WTC11 (cell line): ENCODE measurements around the gene CYP2B6. TPM values are rescaled to one million over a fixed set of nuclear protein-coding genes. Genes with fewer than 3 reads are reported as not detected.

Source experiments
- ATAC-seq: fragments of 200-7000 bp; cut with Tn5 transposase; 2 replicates; pipeline ENCODE4 v1.10.0; 2021; ENCODE audit warnings: mild to moderate bottlenecking, moderate library complexity
- CTCF ChIA-PET: fragments of 300-600 bp; sonication (Branson Sonifier 250); formaldehyde crosslinking; loops from one replicate; lab custom pipeline; 2021; ENCODE audit warnings: antibody characterized with exemption; lab: Charles Lee
- POLR2A ChIA-PET: fragments of 350-600 bp; sonication (Branson Sonifier 250); formaldehyde crosslinking; loops from one replicate; lab custom pipeline; 2021; ENCODE audit warnings: antibody characterized with exemption; lab: Charles Lee
- DNase-seq: peaks from one replicate; pipeline ENCODE4 v3.0.0; 2021; ENCODE audit warnings: low spot score
- H3K27ac Mint-ChIP-seq: 2 replicates; pipeline ENCODE4 v1.8.0; 2021; ENCODE audit warnings: mixed read lengths
- H3K27me3 Mint-ChIP-seq: 2 replicates; pipeline ENCODE4 v1.8.0; 2021; ENCODE audit warnings: low read depth, mild to moderate bottlenecking, moderate library complexity, mixed read lengths
- H3K36me3 Mint-ChIP-seq: 2 replicates; pipeline ENCODE4 v1.8.0; 2021; ENCODE audit warnings: mixed read lengths
- H3K4me1 Mint-ChIP-seq: 2 replicates; pipeline ENCODE4 v1.8.0; 2022; ENCODE audit warnings: mixed read lengths
- H3K4me3 Mint-ChIP-seq: 2 replicates; pipeline ENCODE4 v1.8.0; 2021; ENCODE audit warnings: mild to moderate bottlenecking, moderate library complexity, mixed read lengths
- H3K9me3 Mint-ChIP-seq: 2 replicates; pipeline ENCODE4 v1.8.0; 2021; ENCODE audit warnings: mixed read lengths
- ATF1 ChIP-seq: sonication (generic); formaldehyde crosslinking; IDR thresholded peaks from 2 replicates; pipeline ENCODE4 v1.8.1; 2023; ENCODE audit warnings: mild to moderate bottlenecking, moderate library complexity, missing genetic modification reagents
- ATF2 ChIP-seq: sonication (generic); formaldehyde crosslinking; IDR thresholded peaks from 2 replicates; pipeline ENCODE4 v1.8.1; 2022; ENCODE audit warnings: low read depth, missing genetic modification reagents, borderline replicate concordance
- ATF3 ChIP-seq: sonication (generic); formaldehyde crosslinking; conservative IDR thresholded peaks from 2 replicates; pipeline ENCODE4 v1.8.1; 2022; ENCODE audit warnings: mild to moderate bottlenecking, missing genetic modification reagents
- CDX4 ChIP-seq: fragments of 250-450 bp; sonication (Bioruptor Pico); IDR thresholded peaks from 2 replicates; pipeline ENCODE4 v1.9.0; 2021; ENCODE audit warnings: moderate library complexity, mild to moderate bottlenecking, inconsistent platforms, borderline replicate concordance
- CREM ChIP-seq: sonication (generic); formaldehyde crosslinking; IDR thresholded peaks from 2 replicates; pipeline ENCODE4 v1.8.1; 2022; ENCODE audit warnings: mild to moderate bottlenecking, missing genetic modification reagents, moderate library complexity
- FOXP1 ChIP-seq: sonication (generic); formaldehyde crosslinking; IDR thresholded peaks from 2 replicates; pipeline ENCODE4 v1.8.0; 2022; ENCODE audit warnings: missing genetic modification reagents, mild to moderate bottlenecking, moderate library complexity, borderline replicate concordance
- GRHL2 ChIP-seq: fragments of 250-450 bp; sonication (Bioruptor Pico); IDR thresholded peaks from 2 replicates; pipeline ENCODE4 v1.8.0; 2022; ENCODE audit warnings: mild to moderate bottlenecking, moderate library complexity; ENCODE audit not compliant: insufficient replicate concordance, severe bottlenecking
- IRF2 ChIP-seq: sonication (generic); formaldehyde crosslinking; IDR thresholded peaks from 2 replicates; pipeline ENCODE4 v1.8.0; 2022; ENCODE audit warnings: low read depth, missing genetic modification reagents, borderline replicate concordance
- JUN ChIP-seq: sonication (generic); formaldehyde crosslinking; IDR thresholded peaks from 2 replicates; pipeline ENCODE4 v1.8.0; 2023; ENCODE audit warnings: mild to moderate bottlenecking, missing genetic modification reagents
- KAT7 ChIP-seq: sonication (generic); formaldehyde crosslinking; IDR thresholded peaks from 2 replicates; pipeline ENCODE4 v1.8.1; 2023; ENCODE audit warnings: missing genetic modification reagents, mild to moderate bottlenecking, borderline replicate concordance
- MAX ChIP-seq: sonication (generic); formaldehyde crosslinking; IDR thresholded peaks from 2 replicates; pipeline ENCODE4 v1.8.0; 2022; ENCODE audit warnings: mild to moderate bottlenecking, missing genetic modification reagents
- MYBL2 ChIP-seq: sonication (generic); formaldehyde crosslinking; IDR thresholded peaks from 2 replicates; pipeline ENCODE4 v1.8.1; 2023; ENCODE audit warnings: mild to moderate bottlenecking, moderate library complexity, missing genetic modification reagents
- NFE2L1 ChIP-seq: sonication (generic); formaldehyde crosslinking; IDR thresholded peaks from 2 replicates; pipeline ENCODE4 v1.8.1; 2023; ENCODE audit warnings: missing genetic modification reagents
- NR1H2 ChIP-seq: sonication (generic); formaldehyde crosslinking; IDR thresholded peaks from 2 replicates; pipeline ENCODE4 v1.9.0; 2021; ENCODE audit warnings: mild to moderate bottlenecking, moderate library complexity, missing genetic modification reagents
- RORB ChIP-seq: fragments of 250-450 bp; sonication (Bioruptor Pico); IDR thresholded peaks from 2 replicates; pipeline ENCODE4 v1.9.0; 2021; ENCODE audit warnings: mild to moderate bottlenecking
- SMAD3 ChIP-seq: sonication (generic); formaldehyde crosslinking; IDR thresholded peaks from 2 replicates; pipeline ENCODE4 v1.8.0; 2022; ENCODE audit warnings: missing genetic modification reagents, mild to moderate bottlenecking, borderline replicate concordance
- SMAD4 ChIP-seq: sonication (generic); formaldehyde crosslinking; IDR thresholded peaks from 2 replicates; pipeline ENCODE4 v1.8.0; 2022; ENCODE audit warnings: mild to moderate bottlenecking, missing genetic modification reagents
- TP53 ChIP-seq: sonication (generic); formaldehyde crosslinking; IDR thresholded peaks from 2 replicates; pipeline ENCODE4 v1.8.1; 2023; ENCODE audit warnings: mild to moderate bottlenecking, missing genetic modification reagents
- ZNF121 ChIP-seq: sonication (generic); formaldehyde crosslinking; IDR thresholded peaks from 2 replicates; pipeline ENCODE4 v1.8.0; 2023; ENCODE audit warnings: missing genetic modification reagents
- ZNF317 ChIP-seq: sonication (generic); formaldehyde crosslinking; IDR thresholded peaks from 2 replicates; pipeline ENCODE4 v1.8.1; 2023; ENCODE audit warnings: low read depth, mild to moderate bottlenecking, moderate library complexity, missing genetic modification reagents, borderline replicate concordance
- ZNF416 ChIP-seq: fragments of 250-450 bp; sonication (Bioruptor Pico); IDR thresholded peaks from 2 replicates; pipeline ENCODE4 v1.9.0; 2021; ENCODE audit warnings: mild to moderate bottlenecking, inconsistent platforms
- total RNA-seq: library from RNA; stranded (reverse); gene quantifications from 3 replicates; pipeline ENCODE4 v1.2.3, GENCODE V29; 2021
- TF ChIP-seq, protein P1 (sequence below): fragments of 250-450 bp; sonication (Bioruptor Pico); IDR thresholded peaks from 2 replicates; pipeline ENCODE4 v1.9.0; 2021; ENCODE audit warnings: mild to moderate bottlenecking
- TF ChIP-seq, protein P2 (sequence below): sonication (generic); formaldehyde crosslinking; IDR thresholded peaks from 2 replicates; pipeline ENCODE4 v1.8.1; 2023; ENCODE audit warnings: mild to moderate bottlenecking, missing genetic modification reagents, borderline replicate concordance
- TF ChIP-seq, protein P3 (sequence below): sonication (generic); formaldehyde crosslinking; IDR thresholded peaks from 2 replicates; pipeline ENCODE4 v1.8.1; 2023; ENCODE audit warnings: mild to moderate bottlenecking, moderate library complexity, missing genetic modification reagents
- TF ChIP-seq, protein P4 (sequence below): sonication (generic); formaldehyde crosslinking; IDR thresholded peaks from 2 replicates; pipeline ENCODE4 v1.8.0; 2022; ENCODE audit warnings: mild to moderate bottlenecking, missing genetic modification reagents

The CYP2B6 gene
- total RNA-seq, 1 experiment from 2014 or later = 10.3 TPM

- TF ChIP-seq, protein P1, sequence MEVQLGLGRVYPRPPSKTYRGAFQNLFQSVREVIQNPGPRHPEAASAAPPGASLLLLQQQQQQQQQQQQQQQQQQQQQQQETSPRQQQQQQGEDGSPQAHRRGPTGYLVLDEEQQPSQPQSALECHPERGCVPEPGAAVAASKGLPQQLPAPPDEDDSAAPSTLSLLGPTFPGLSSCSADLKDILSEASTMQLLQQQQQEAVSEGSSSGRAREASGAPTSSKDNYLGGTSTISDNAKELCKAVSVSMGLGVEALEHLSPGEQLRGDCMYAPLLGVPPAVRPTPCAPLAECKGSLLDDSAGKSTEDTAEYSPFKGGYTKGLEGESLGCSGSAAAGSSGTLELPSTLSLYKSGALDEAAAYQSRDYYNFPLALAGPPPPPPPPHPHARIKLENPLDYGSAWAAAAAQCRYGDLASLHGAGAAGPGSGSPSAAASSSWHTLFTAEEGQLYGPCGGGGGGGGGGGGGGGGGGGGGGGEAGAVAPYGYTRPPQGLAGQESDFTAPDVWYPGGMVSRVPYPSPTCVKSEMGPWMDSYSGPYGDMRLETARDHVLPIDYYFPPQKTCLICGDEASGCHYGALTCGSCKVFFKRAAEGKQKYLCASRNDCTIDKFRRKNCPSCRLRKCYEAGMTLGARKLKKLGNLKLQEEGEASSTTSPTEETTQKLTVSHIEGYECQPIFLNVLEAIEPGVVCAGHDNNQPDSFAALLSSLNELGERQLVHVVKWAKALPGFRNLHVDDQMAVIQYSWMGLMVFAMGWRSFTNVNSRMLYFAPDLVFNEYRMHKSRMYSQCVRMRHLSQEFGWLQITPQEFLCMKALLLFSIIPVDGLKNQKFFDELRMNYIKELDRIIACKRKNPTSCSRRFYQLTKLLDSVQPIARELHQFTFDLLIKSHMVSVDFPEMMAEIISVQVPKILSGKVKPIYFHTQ (CRISPR knock-in tag) = no peak
- TF ChIP-seq FOXP1 (CRISPR knock-in tag) = no peak
- TF ChIP-seq ZNF416 (CRISPR knock-in tag) = no peak
- no peak for TF ChIP-seq MYBL2 (CRISPR knock-in tag)
- no peak for TF ChIP-seq GRHL2 (CRISPR knock-in tag)
- TF ChIP-seq NFE2L1 (CRISPR knock-in tag) = no peak
- TF ChIP-seq CREM (CRISPR knock-in tag) = no peak
- TF ChIP-seq, protein P2, sequence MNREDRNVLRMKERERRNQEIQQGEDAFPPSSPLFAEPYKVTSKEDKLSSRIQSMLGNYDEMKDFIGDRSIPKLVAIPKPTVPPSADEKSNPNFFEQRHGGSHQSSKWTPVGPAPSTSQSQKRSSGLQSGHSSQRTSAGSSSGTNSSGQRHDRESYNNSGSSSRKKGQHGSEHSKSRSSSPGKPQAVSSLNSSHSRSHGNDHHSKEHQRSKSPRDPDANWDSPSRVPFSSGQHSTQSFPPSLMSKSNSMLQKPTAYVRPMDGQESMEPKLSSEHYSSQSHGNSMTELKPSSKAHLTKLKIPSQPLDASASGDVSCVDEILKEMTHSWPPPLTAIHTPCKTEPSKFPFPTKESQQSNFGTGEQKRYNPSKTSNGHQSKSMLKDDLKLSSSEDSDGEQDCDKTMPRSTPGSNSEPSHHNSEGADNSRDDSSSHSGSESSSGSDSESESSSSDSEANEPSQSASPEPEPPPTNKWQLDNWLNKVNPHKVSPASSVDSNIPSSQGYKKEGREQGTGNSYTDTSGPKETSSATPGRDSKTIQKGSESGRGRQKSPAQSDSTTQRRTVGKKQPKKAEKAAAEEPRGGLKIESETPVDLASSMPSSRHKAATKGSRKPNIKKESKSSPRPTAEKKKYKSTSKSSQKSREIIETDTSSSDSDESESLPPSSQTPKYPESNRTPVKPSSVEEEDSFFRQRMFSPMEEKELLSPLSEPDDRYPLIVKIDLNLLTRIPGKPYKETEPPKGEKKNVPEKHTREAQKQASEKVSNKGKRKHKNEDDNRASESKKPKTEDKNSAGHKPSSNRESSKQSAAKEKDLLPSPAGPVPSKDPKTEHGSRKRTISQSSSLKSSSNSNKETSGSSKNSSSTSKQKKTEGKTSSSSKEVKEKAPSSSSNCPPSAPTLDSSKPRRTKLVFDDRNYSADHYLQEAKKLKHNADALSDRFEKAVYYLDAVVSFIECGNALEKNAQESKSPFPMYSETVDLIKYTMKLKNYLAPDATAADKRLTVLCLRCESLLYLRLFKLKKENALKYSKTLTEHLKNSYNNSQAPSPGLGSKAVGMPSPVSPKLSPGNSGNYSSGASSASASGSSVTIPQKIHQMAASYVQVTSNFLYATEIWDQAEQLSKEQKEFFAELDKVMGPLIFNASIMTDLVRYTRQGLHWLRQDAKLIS = no peak
- no peak for TF ChIP-seq ZNF121 (CRISPR knock-in tag)
- no peak for TF ChIP-seq SMAD3 (CRISPR knock-in tag)
- TF ChIP-seq, all 79 proteins: peak for 0
Measured at GRCh38 chr19:41009700-41010235, 18.7 kb downstream of the CYP2B6 start (continued).

- POLR2A ChIA-PET = no interaction called here
- ATAC-seq (no peak), DNase-seq (no peak)
- H3K27me3 Mint-ChIP-seq = peaks cover 2% of the 10 kb centered on the region; the same call in 1 of the 2 replicates
- CTCF ChIA-PET = interaction anchor here (0.6 kb wide), 1 partner anchor 434 kb away, joined by 4 read pairs; no protein-coding TSS in a partner anchor
- H3K27ac Mint-ChIP-seq = no peak overlapping the region
- H3K4me1 Mint-ChIP-seq = peaks cover 8% of the 10 kb centered on the region
- peaks cover 4% of the 10 kb centered on the region for H3K9me3 Mint-ChIP-seq
- no peak overlapping the region for H3K4me3 Mint-ChIP-seq
- H3K36me3 Mint-ChIP-seq = peaks cover 20% of the 10 kb centered on the region
- TF ChIP-seq ZNF317 = no peak
- no peak for TF ChIP-seq ATF1 (CRISPR knock-in tag)
- TF ChIP-seq MAX (CRISPR knock-in tag) = no peak
- no peak for TF ChIP-seq RORB (CRISPR knock-in tag)
- no peak for TF ChIP-seq IRF2
- TF ChIP-seq TP53 (CRISPR knock-in tag) = no peak
- no peak for TF ChIP-seq ATF2 (CRISPR knock-in tag)
- no peak for TF ChIP-seq KAT7 (CRISPR knock-in tag)
- no peak for TF ChIP-seq SMAD4
- no peak for TF ChIP-seq NR1H2 (CRISPR knock-in tag)
- TF ChIP-seq, protein P3, sequence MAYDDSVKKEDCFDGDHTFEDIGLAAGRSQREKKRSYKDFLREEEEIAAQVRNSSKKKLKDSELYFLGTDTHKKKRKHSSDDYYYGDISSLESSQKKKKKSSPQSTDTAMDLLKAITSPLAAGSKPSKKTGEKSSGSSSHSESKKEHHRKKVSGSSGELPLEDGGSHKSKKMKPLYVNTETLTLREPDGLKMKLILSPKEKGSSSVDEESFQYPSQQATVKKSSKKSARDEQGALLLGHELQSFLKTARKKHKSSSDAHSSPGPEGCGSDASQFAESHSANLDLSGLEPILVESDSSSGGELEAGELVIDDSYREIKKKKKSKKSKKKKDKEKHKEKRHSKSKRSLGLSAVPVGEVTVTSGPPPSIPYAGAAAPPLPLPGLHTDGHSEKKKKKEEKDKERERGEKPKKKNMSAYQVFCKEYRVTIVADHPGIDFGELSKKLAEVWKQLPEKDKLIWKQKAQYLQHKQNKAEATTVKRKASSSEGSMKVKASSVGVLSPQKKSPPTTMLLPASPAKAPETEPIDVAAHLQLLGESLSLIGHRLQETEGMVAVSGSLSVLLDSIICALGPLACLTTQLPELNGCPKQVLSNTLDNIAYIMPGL (CRISPR knock-in tag) = no peak
- no peak for TF ChIP-seq JUN (CRISPR knock-in tag)
- TF ChIP-seq CDX4 (CRISPR knock-in tag) = no peak
- TF ChIP-seq, protein P4, sequence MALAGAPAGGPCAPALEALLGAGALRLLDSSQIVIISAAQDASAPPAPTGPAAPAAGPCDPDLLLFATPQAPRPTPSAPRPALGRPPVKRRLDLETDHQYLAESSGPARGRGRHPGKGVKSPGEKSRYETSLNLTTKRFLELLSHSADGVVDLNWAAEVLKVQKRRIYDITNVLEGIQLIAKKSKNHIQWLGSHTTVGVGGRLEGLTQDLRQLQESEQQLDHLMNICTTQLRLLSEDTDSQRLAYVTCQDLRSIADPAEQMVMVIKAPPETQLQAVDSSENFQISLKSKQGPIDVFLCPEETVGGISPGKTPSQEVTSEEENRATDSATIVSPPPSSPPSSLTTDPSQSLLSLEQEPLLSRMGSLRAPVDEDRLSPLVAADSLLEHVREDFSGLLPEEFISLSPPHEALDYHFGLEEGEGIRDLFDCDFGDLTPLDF = no peak
- TF ChIP-seq ATF3 (CRISPR knock-in tag) = no peak
Measured at GRCh38 chr19:41013359-41013758, 22.3 kb downstream of the CYP2B6 start.
